ENCODE data around the gene RPS6KB2.

RPS6KB2 gene

DNA sequence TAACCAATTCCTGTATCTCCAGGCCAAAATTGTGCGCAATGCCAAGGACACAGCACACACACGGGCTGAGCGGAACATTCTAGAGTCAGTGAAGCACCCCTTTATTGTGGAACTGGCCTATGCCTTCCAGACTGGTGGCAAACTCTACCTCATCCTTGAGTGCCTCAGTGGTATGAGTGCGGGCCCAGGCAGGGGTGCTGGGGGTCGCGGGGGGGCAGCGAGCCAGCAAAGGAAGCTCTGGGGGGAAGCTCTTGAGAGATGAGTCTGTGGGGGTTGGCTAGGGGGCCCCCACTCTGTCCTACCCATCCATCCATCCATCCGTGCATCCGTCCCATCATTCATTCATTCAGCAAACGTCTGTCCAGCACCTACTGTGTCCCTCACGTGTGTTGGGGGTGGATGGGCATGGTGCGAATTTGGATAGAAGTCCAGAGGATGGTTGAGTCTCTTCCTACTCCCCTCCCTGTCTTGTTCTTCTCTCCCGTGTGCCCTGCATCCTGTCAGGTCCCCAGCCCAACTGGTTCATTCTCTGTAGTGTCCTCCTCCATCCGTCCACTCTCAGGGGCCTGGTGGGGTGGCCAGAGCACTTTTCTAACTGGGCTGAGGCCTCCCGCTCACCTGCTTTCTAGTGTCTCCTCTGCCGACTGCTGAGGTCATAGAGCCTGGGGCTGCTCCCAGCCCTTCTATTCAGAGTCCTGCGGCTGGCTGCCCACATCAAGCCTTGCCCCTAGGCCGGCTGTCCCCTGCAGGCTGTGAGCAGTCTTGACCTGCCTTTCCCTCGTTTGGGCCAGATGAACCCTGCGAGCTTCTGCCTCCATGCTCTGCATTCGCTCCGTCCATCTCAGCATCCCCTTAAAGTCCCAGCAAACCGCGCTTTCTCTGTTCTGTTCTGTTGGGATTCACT is 3.3 kb downstream of the RPS6KB2 start:
- no peak for DNase-seq

DNA sequence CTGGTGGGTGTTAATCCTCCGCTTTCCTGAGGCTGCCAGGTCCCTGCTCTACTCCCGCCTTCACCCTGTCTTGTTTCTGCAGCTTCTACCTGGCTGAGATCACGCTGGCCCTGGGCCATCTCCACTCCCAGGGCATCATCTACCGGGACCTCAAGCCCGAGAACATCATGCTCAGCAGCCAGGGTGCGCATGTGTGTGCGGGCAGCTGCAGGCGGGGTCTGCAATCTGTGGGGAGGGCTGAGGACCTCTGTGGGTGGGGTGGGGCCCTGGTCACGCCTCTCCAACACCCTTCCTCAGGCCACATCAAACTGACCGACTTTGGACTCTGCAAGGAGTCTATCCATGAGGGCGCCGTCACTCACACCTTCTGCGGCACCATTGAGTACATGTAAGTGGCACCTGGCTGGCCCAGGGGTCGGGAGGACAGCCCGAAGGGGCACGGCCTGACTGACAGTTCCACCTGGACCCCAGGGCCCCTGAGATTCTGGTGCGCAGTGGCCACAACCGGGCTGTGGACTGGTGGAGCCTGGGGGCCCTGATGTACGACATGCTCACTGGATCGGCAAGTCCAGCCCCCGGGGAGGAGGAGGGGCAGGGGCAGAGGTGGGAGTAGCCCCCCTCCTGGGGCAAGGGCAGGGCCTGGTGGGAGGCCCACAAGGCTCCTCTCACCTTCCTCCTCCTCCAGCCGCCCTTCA is 4.5 kb downstream of the RPS6KB2 start:
- no peak for DNase-seq

DNA sequence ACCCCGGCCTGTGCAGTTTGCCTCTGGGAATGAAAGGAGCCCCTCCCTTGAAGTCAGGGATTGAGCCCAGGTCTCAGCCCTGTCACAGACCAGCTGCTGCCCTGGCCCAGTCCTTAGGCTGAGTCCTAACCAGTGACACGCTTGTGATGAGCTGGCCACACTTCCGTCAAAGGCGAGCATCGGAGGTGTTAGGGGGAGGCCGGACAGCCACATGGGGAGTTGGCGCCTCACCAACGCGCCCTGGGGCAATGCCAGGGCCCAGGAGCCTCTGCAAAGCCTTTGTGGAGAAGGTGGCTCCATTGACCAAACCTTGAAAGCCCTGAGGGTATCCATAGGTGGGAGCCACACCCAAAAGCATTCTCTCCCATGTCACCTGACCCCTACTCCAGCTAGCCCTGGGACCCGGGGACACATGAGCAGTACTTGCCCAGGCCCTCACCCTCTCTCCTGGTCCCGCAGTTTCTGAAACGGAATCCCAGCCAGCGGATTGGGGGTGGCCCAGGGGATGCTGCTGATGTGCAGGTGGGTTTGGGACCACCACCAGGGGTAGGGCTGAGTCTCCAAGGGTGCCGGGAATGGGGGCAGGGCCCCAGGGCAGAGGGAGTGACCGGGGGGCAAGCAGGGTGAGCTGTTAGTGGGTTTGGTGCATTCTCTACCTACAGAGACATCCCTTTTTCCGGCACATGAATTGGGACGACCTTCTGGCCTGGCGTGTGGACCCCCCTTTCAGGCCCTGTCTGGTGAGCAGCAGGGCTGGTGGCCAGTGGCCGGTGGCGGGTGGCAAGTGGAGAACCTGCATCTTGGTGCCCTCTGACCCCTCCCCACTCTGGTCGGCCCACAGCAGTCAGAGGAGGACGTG is 5.5 kb downstream of the RPS6KB2 start:
- DNase-seq, result no peak

DNA sequence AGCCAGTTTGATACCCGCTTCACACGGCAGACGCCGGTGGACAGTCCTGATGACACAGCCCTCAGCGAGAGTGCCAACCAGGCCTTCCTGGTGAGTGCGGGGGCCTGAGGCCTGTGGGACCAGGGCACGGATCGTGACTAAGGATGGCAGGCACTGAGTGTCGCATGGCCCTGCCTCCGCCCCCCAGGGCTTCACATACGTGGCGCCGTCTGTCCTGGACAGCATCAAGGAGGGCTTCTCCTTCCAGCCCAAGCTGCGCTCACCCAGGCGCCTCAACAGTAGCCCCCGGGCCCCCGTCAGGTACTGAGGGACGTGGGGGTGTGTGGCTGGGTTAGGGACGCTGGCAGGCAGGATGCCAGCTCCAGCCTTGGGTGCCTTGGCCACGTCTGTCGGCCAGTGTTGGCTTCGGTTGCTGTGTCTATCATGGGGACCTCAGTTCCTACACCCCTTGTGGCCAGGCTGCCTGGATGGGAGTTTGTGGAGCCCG is 6.1 kb downstream of the RPS6KB2 start:
- no peak for DNase-seq

DNA sequence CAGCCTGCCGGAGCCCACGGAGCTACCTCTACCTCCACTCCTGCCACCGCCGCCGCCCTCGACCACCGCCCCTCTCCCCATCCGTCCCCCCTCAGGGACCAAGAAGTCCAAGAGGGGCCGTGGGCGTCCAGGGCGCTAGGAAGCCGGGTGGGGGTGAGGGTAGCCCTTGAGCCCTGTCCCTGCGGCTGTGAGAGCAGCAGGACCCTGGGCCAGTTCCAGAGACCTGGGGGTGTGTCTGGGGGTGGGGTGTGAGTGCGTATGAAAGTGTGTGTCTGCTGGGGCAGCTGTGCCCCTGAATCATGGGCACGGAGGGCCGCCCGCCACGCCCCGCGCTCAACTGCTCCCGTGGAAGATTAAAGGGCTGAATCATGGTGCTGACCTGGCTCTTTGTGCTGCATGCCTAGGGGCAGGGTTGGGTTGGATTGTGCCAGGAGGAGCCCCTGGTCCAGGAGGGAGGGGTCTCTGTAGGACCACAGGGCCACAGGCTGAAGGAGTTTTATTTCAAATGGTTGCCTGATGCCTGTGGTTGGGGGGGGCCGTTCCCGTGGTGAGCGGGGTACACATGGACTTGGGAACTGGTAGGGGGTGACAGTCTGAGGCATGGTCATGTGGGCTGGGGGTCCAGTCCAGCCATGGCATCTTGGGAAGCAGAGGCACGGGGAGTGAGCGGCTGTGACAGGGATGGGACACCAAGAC is 6.9 kb downstream of the RPS6KB2 start:
- DNase-seq, result no peak

DNA sequence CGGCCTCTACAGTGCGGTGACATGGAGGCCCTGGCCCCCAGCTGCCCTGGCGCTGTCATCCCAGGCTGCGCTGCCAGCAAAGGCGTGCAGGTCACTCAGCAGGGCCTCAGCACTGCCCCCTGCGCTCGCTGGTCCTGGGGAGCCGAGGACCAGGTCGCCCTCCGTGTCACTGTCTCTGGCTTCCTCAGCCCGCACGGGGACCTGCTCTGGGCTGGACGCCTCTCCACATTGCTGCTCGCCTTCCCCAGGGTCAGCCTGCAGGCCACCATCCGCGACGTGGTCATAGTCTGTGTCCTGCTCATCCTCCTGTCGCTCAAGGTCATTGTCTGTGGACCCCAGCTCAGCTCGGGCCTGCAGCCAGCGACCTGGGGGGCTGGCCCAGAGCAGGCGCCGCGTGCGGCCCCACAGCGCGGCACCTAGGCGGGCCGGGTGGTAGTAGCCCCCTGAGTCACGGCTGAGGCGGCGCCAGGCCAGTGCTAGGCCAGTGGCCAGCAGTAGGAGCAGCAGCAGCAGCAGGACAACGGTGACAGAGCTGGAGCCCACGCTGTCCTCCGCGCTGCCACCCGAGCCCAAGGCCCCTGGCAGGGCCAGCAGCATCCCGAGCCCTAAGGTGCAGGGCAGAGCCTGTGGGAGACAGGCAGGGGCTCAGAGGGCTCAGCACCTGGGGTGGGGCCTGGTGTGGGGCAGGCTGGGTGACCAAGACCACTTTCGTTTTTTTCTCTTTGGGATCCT is 7.6 kb downstream of the RPS6KB2 start:
- DNase-seq, result no peak

DNA sequence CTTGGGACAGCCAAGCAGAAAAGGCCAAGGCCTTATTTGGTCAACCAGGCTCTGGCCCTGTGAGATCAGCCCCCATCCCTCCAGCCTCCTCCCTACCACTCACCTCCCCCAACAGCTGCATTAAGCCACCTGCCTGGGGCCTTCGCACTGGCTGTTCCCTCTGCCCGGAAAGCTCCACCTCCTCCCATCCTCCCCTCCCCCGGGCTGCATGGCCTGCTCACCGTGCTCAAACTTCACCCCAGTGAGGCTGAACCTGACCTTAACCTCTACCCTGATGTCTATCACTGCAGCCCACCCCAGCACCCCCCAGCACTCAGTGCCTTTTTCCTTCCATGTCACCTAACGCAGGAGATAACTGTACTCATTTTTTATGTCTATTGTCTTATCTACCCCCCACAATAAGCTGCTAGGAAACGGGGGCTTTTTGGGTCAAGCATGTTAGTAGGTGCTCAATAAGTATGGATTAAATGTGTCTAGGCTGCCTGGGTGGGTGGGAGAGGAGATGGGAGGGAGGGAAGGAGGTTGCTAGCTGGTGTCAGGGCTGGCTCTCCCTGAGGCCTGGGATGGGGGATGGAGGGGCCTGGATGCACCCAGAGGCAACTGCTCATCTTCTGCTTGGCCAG is 8.3 kb downstream of the RPS6KB2 start:
- no peak for DNase-seq

DNA sequence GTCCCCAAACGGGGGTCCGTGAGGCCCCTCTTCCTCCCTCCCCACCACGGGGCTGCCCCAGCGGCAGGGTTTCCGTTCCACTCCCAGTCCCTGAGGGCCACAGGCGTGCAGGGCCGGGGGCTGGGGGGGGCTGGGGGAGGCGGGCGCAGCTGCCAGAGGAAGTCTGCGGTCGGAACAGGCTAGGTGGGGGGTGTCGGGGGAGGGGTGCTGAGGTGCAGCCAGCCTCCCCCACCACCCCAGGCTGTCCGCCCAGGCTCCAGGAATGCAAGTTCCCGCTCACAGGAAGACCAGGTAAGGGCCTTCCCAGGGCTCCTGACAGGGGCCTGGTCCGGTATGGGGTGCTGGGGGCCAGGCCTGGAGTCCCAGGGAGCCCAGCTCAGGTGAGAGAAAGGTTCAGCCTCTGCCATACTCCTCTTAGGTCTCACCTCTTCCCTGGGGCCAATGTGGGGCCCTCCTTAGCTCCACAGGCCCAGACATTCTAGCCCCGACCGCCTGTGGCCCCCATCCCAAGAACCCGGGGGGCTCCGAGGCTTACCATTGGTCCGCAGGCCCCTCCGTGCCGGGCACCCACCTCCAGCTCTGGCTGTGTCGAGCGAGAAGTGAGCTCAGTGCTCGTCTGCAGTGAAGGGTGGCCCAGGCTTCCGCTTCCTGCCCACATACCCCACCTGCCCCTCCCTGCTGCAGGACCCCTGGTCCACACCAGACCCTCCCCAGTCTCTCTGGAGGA is 9.0 kb downstream of the RPS6KB2 start, which contains the start of gene PTPRCAP:
TSS of gene PTPRCAP (minus strand) at position 601 of the 727 bp plus-strand sequence. CDS start at position 538, 63 bp downstream.
- DNase-seq, result no peak

DNA sequence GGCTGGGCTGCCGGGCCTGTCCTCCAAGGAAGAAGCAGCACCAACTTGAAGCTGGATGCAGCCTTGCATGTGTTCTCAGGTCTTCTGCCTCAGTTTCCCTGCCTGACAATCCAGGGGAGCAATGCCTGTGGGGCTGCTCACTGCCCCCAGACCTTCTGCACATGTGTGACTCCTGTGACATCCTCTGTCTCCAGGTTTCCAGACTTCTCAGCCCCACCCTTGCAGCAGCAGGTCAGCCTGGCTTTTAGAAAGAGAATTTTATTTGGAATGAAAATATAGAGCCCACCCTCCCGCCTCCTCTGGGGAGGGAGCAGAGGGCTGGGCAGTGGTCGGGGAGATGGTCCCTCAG is 9.5 kb downstream of the RPS6KB2 start:
- DNase-seq, result no peak

DNA sequence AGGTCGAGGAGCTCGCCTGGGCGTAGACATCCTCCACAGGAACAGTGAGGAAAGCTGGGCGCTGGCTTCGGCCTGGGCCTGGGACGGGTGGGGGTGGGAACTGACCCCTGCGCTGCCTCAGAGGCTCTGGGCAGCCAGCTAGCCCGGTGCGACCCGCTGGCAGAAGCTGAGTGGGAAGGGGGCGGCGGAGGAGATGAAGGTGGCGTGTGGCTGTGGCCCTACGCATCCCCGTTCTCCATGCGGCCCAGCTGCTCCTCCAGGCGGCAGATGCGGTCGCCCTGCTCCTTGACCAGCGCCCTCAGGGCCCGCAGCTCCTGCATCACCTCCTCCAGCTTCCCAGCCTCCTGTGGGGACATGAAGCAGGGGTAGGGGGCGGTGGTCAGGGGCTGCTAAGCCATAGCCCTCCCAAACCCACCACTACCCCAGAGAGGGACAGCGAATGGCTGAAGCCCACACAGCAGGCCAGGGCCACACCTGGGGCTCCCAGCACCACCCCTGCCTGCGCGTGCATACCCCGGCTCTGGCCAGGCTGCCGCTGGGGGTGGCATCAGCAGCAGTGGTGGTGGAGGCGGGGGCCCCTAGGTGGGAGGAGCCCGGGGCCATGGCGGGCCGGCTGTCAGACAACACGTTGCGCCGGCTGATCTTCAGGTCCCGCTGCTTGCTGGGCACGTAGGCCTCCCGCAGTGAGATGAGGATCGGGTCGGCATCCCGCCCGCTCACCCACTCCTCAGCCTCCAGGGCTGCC is 10.0 kb downstream of the RPS6KB2 start:
- no peak for DNase-seq

DNA sequence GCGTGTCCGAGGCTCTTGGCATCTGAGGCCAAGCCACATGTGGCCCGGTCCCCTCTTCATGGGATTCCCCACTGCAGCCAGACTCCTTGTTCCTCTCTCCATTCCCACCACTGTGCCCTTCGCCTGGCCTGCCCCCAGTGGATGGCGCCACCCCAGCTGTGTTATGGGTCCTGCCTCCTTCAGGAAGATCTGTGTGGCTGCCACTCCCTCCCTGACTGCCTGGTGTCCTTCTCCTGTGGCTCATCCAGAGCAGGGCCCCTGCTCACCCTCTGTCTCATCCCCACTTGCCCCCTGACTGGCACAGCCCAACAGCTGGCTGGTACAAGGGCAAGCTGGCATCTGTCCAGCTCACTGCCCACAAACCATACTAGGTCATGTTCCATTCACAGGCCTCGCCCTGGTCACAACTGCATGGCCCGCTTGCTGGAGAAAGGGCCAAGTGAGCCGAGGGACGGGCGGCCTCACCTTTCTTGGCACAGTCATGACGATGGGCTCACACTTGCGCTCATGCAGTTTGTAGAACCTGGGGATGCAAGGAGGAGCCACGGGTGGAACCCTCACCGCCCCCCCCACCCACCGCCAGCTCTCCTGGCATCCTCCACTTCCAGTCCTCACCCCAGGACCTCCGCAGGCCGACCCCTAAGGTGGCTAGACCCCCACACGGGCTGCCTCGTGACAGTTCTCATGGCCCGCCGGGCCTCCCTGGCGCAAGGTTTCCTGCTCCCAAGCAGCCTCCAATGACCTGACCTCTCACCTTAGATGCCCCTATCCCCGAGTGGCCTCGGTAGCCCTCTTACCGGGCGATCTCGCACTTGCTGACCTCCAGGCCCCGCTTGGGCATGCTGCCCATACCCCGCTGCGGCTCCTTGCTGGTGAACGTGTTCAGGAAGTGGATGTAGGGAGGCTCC is 11.3 kb downstream of the RPS6KB2 start:
- no peak for DNase-seq

DNA sequence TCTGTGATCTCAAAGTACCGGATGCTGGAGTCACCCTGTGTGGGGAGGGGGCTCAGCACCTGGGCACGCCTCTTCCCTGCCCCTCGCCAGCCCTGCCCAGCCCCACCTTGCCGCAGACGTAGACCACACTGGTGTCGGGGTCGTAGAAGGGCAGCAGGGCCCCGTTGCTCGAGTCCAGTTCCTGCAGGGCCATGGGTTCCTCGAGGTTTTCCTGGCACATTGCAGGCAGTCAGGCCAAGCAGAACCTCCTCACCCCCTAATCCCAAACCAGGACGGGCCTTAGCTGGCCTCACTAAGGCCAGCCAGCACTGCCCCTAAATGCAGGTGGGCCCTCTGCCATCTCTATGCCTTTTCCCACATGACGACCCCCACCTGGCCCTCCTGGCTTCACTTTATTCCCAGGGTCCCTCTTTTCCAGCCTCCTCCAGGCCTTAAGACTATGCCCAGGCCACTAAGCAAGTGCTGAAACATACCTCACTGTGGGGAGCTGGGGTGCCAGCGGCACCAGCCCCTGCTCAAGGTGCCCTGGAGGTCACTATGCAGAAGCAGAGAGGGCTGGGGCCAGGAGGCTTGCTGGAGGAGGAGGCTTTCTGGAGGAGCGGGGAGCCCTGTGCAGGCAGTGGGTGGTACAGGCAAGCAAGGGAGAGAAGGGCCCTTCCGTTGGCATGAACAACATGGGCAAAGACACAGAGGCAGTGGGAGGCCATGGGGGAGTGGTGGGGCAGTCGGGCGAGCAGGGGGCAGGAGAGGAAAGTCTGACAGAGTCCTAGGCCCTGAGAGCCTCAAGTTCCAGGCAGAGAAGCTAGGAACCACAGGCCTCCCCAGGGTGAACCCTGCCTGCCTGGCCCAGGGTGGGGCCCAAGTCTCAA is 12.2 kb downstream of the RPS6KB2 start:
- DNase-seq, result no peak

DNA sequence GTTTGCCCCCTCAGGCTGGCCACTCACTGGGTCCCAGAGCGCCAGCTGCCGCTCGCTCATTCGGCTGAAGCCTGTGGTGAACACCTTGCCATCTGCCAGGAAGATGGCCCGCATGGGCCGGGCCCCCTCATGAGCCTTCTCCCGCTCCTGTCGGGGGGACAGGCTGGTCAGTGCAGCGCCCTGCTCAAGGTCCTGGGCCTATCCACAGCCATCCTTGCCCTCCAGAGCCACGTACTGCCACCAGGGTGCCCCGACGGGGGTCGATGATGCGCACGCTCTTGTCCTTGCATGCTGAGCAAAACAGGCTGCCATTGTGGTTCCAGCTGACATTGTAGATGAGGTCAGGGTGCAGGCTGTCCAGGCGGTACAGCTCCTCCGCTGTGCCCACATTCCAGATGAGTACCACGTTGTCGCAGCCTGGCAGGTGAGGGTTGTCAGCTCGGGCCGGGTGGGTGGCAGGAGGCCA is 12.8 kb downstream of the RPS6KB2 start:
- DNase-seq, result no peak

DNA sequence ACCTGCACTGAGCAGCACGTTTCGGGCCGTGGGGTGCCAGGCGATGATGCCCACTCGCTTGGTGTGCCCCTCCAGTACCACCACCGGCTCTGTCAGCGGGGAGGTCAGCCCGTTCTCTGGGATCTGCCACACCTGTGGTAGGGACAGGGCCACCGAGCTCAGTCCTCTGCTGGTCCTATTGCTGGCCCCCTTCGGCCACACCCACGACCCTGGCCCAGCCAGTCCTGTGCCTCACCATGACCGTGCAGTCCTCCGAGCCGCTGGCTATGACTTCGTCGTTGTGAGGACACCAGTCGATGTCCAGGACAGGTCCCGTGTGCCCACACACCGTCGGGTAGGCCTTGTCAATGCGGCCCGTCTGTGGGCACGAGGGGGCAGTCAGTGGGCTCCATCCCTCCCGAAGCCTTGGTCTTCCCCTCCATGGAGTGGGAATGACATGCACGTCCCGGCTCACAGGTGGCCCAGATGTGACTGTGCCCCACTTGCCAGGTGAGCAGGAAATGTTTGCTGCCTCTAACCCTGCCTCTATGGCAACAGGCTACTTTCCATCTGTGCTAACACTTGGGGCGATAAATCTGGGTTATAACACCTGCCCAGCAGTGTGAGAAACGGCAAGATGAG is 13.5 kb downstream of the RPS6KB2 start:
- DNase-seq, result no peak

DNA sequence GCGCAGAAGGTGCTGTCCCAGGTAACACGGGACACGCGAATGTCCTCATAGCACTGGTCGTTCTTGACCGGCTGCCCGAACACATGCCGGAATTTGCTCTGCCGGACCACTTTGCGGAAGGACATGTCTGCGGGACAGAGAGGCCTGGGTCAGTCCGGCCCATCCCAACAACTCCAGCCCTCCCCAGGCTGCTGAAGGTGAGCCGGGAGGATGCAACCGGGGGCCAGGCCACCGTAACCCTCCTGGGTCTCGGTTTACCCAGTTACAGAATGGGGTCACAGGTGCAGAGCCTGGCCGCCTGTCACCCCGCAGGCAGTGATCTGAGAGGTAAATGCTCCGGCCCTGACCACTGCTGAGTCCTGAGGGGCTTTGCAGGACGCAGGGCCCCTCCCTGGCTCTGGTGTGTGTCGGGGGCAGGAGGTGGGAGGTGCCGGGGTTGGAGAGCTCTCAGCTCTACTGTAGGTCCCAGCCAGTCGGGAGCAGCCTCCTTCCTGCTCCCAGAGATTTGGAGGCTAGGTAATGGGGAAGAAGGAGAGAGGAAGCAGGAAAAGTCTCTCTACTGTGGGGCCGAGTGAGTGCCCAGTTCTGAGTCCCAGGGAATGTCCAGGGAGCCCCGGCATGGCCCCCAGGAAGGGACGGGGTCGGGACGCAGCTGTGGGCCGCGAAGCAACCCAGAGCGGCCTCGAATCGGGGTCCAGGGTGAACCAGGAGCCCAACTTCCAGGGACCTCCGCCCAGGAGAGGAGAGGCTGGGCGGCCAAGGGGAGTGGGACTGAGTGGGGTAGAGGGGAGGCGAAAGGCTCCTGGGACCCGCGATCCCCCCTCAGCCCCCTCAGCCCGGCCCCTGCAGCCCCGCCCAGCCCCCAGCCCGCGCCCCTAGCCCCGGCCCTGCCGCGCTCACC is 14.5 kb downstream of the RPS6KB2 start:
- no peak for DNase-seq

DNA sequence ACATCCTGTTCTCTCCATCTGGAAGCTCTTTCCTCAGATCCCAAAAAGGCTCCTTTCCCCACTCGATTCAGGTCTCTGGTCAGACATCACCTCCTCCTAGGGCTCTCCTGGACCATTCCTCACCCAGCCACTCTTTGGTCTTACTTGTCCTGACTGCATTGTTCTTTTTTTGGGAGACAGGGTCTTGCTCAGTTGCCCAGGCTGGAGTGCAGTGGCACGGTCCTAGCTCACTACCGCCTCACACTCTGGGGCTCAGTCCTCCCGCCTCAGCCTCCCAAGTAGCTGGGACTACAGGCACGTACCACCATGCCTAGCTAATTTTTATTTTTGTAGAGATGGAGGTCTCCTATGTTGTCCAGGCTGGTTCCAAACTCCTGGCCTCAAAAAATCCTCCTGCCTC is 17.2 kb downstream of the RPS6KB2 start:
- DNase-seq, result no peak

All from NCI-H1048 (cell line).